ENCODE data around the gene FAM89B. TPM values are rescaled to one million over a fixed set of nuclear protein-coding genes. Genes with fewer than 3 reads are reported as not detected.

FAM89B gene
- polyA plus RNA-seq, 1 donor (not counting 4 experiments of a cell fraction or from before 2014, with no cell fraction given) = 11.5 TPM

DNA sequence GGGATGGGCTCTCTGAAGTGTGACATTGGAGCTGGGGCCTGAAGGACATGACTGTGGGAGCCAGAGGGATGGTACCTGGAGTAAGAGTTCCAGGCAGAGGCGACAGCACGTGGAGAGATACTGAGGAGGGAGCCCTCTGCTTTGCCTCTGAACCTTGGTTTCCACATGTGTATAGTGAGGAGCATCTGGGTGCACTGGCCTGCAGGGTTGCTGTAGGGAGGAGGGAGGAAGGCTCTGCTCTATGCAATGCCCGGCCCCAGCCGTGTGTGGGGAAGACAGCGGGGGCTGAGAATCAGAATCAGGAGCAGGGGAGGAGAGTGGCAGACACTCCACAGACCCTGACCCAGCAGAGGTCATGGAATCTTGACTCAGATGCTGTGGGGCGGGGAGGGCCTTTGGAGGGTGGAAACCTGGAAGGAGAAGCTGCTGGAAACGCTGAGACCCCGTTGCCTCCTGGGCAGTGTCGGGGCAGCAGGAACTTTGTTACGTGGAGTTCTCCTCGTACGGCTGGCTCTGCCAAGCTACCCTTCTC, 43.5 kb upstream of the FAM89B start:
- Histone ChIP-seq H3K36me3 (ENCODE audit: control insufficient read depth in 2 of 2, extremely low read depth in 1 of 2, insufficient read depth in 2 of 2, low read length in 2 of 2) (peaks cover 29 to 31% of the 10 kb centered on the region in 2 experiments), H3K27me3 (ENCODE audit: control insufficient read depth, extremely low read depth, insufficient read depth, low read length) (peaks cover 5% of the 10 kb centered on the region), H2AFZ (ENCODE audit: control insufficient read depth, low read length) (no peak overlapping the region), H3K9me3 (ENCODE audit: control insufficient read depth, low read depth, low read length) (no peaks in the 10 kb centered on the region), H3K4me2 (ENCODE audit: control insufficient read depth, extremely low read depth, insufficient read depth, low read depth, low read length) (no peak overlapping the region), H3K4me1 (ENCODE audit: control insufficient read depth, extremely low read depth, insufficient read depth, low read length) (peaks cover 10% of the 10 kb centered on the region), H3K27ac (ENCODE audit: control insufficient read depth, insufficient read depth, low read length) (no peak overlapping the region), H3K9me1 (ENCODE audit: control insufficient read depth, extremely low read depth, insufficient read depth, low read length) (peaks cover 2% of the 10 kb centered on the region), H3K9ac (ENCODE audit: control insufficient read depth, extremely low read depth, insufficient read depth, low read length) (no peak overlapping the region), H4K20me1 (ENCODE audit: control insufficient read depth, extremely low read depth, insufficient read depth, low read length) (no peaks in the 10 kb centered on the region), H3K4me3 (ENCODE audit: control insufficient read depth in 2 of 3, extremely low read depth in 1 of 3, insufficient read depth in 2 of 3, low read depth in 1 of 3, low read length in 3 of 3) (no peak overlapping the region), H3K79me2 (ENCODE audit: control insufficient read depth, insufficient read depth, low read length) (peaks cover 23% of the 10 kb centered on the region)
- DNase-seq (ENCODE audit: low read depth, low spot score) = no peak
- TF ChIP-seq EZH2 (IDR thresholded peaks at IDR 0.05; ENCODE audit: low read length) = no peak
- TF ChIP-seq, protein P1, sequence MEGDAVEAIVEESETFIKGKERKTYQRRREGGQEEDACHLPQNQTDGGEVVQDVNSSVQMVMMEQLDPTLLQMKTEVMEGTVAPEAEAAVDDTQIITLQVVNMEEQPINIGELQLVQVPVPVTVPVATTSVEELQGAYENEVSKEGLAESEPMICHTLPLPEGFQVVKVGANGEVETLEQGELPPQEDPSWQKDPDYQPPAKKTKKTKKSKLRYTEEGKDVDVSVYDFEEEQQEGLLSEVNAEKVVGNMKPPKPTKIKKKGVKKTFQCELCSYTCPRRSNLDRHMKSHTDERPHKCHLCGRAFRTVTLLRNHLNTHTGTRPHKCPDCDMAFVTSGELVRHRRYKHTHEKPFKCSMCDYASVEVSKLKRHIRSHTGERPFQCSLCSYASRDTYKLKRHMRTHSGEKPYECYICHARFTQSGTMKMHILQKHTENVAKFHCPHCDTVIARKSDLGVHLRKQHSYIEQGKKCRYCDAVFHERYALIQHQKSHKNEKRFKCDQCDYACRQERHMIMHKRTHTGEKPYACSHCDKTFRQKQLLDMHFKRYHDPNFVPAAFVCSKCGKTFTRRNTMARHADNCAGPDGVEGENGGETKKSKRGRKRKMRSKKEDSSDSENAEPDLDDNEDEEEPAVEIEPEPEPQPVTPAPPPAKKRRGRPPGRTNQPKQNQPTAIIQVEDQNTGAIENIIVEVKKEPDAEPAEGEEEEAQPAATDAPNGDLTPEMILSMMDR (optimal IDR thresholded peaks at IDR 0.05 in 1 of 3, IDR thresholded peaks at IDR 0.05 in 1 of 3, conservative IDR thresholded peaks at IDR 0.05 in 1 of 3; ENCODE audit: extremely low read depth in 1 of 3, insufficient read depth in 2 of 3, low read length in 3 of 3) = no peak
- no peak for FAIRE-seq
- dilution Hi-C loops (cut with MboI; ENCODE audit: extremely low pct_ligation_motif_present, low sequenced_read_pairs) = no loop called here

DNA sequence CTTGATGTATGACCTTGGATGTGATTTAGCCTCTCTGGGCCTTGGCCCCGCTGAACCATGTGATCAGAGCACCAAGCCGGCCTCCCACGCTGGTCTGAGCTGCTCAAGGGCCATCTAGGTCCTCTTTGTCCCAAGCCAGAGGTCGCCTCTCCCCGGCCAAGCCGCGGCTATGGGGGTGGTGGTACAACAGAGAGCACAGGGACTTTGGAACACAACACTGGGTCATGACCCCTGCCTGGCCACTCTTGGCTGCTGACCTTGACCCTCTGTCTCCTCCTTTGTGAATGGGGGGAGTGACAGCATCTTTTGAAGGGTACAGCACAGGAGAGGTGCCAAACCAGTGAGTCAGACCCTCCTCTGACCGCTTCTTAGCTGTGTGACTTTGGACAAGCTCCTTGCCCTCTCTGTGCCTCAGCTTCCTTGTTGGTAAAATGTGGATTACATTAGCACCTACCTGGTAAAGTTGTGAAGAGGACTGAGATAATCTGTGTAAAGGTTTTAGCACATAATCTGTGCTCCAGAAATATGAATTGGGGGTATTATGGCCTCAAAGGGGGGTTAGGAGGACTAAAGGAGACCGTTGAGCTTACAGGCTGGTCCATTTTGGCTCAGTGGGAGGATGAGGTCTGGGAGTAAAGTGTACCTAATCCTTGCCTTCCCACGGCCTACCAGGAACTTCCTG, 42.7 kb upstream of the FAM89B start:
- TF ChIP-seq, protein P1 (optimal IDR thresholded peaks at IDR 0.05 in 1 of 3, IDR thresholded peaks at IDR 0.05 in 1 of 3, conservative IDR thresholded peaks at IDR 0.05 in 1 of 3; ENCODE audit: extremely low read depth in 1 of 3, insufficient read depth in 2 of 3, low read length in 3 of 3) = no peak
- TF ChIP-seq EZH2 (IDR thresholded peaks at IDR 0.05; ENCODE audit: low read length) = no peak
- Histone ChIP-seq H3K4me3 (ENCODE audit: control insufficient read depth in 2 of 3, extremely low read depth in 1 of 3, insufficient read depth in 2 of 3, low read depth in 1 of 3, low read length in 3 of 3) (no peak overlapping the region), H3K9me3 (ENCODE audit: control insufficient read depth, low read depth, low read length) (no peaks in the 10 kb centered on the region), H3K27ac (ENCODE audit: control insufficient read depth, insufficient read depth, low read length) (no peak overlapping the region), H3K4me1 (ENCODE audit: control insufficient read depth, extremely low read depth, insufficient read depth, low read length) (peaks cover 10% of the 10 kb centered on the region), H3K9me1 (ENCODE audit: control insufficient read depth, extremely low read depth, insufficient read depth, low read length) (peaks cover 2% of the 10 kb centered on the region), H4K20me1 (ENCODE audit: control insufficient read depth, extremely low read depth, insufficient read depth, low read length) (no peaks in the 10 kb centered on the region), H2AFZ (ENCODE audit: control insufficient read depth, low read length) (no peak overlapping the region), H3K79me2 (ENCODE audit: control insufficient read depth, insufficient read depth, low read length) (peaks cover 23% of the 10 kb centered on the region), H3K27me3 (ENCODE audit: control insufficient read depth, extremely low read depth, insufficient read depth, low read length) (no peaks in the 10 kb centered on the region), H3K9ac (ENCODE audit: control insufficient read depth, extremely low read depth, insufficient read depth, low read length) (no peak overlapping the region), H3K36me3 (ENCODE audit: control insufficient read depth in 2 of 2, extremely low read depth in 1 of 2, insufficient read depth in 2 of 2, low read length in 2 of 2) (peaks cover 29 to 31% of the 10 kb centered on the region in 2 experiments), H3K4me2 (ENCODE audit: control insufficient read depth, extremely low read depth, insufficient read depth, low read depth, low read length) (no peak overlapping the region)
- FAIRE-seq (no peak), DNase-seq (ENCODE audit: low read depth, low spot score) (no peak)
- dilution Hi-C loops (cut with MboI; ENCODE audit: extremely low pct_ligation_motif_present, low sequenced_read_pairs) = no loop called here

Measured in keratinocyte (primary cell).